Vagina (tissue), 2 donors: ENCODE measurements around the gene FAM237B.

Source experiments
- POLR2A ChIP-seq, 2 donors: fragments of 450-650 bp; IDR thresholded peaks; one replicate each; pipeline ENCODE4 v1.6.1; 2017; ENCODE audit warnings: antibody characterized with exemption in 2 of 2, mild to moderate bottlenecking in 2 of 2, moderate library complexity in 2 of 2
- POLR2AphosphoS5 ChIP-seq, 2 donors: sonication (generic); formaldehyde crosslinking; IDR thresholded peaks; one replicate each; pipeline ENCODE4 v1.9.0; 2017; ENCODE audit warnings: antibody characterized with exemption in 2 of 2, mild to moderate bottlenecking in 2 of 2, low read depth in 1 of 2; ENCODE audit not compliant: insufficient read depth in 1 of 2

DNA sequence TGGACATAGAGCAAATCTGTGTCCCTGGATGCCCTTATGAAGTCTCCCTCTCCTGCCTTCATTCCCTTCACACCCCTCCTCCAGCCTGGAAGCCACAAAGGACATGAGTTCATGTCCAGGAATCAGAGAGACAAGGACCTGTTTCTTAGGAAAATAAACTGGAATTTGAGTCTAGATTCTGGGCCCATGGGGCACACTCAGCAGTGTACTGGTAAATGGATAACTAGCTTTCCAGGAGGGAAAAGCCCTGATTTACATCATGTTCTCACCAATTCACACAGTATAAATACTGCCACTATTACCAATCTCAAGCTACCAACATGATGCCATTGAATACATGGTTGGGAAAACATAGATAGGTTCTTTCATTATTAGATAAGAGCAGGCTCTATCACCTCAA lies 9.9 kb downstream of the FAM237B start:
- TF ChIP-seq POLR2A (IDR thresholded peaks at IDR 0.05) (no peak), POLR2AphosphoS5 (IDR thresholded peaks at IDR 0.05; ENCODE audit: insufficient read depth in 1 of 2, low read depth in 1 of 2) (no peak)
